HG02885 (cell line): ENCODE measurements around the gene SRSF3.
"Not testable (repeated sequence)": the region's sequence is repeated elsewhere in the genome, so short reads cannot be mapped to it uniquely, and the experiment has no call there.

Source experiments
- ATAC-seq: cut with Tn5 transposase; IDR thresholded peaks from one replicate; pipeline ENCODE4 v1.9.1; 2021; ENCODE audit warnings: mild to moderate bottlenecking; ENCODE audit not compliant: unreplicated experiment, poor library complexity

Gene SRSF3

DNA sequence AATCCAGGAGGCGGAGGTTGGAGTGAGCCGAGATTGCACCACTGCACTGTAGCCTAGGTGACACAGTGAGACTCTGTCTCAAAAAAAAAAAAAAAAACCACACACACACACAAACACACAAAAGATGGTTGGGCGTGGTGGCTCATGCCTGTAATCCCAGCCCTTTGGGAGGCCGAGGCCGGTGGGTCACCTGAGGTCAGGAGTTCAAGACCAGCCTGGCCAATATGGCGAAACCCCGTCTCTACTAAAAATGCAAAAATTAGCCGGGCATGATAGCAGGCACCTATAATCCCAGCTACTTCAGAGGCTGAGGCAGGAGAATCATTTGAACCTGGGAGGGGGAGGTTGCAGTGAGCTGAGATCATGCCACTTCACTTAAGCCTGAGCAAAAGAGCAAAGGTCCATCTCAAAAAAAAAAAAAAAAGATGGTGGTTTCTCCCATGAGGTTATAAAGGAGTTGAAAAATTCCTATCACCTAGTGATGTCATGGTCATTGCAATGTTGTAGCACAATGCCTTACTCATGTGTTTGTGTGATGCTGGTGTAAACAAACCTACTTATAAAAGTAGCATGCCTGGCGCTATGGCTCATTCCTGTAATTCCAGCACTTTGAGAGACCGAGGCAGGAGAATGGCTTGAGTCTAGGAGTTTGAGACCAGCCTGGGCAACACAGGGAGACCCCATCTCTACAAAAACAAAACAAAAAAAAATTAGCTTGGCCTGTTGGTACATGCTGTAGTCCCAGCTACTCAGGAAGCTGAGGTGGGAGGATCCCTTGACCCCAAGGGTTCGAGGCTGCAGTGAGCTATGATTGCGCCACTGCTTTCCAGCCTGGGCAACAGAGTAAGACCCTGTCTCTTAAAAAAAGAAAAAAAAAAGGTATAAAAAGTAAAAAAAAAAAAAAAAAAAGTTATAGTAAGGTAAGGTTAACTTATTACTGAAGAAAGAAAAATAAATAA lies 21.5 kb upstream of the SRSF3 start:
- ATAC-seq, result not testable (repeated sequence)

GRCh38 chr6:36574679-36575078 lies 19.5 kb upstream of the SRSF3 start:
- ATAC-seq, result no peak

GRCh38 chr6:36576578-36576977 lies 17.6 kb upstream of the SRSF3 start:
- no peak for ATAC-seq

GRCh38 chr6:36577301-36577700 lies 16.9 kb upstream of the SRSF3 start:
- no peak for ATAC-seq

DNA sequence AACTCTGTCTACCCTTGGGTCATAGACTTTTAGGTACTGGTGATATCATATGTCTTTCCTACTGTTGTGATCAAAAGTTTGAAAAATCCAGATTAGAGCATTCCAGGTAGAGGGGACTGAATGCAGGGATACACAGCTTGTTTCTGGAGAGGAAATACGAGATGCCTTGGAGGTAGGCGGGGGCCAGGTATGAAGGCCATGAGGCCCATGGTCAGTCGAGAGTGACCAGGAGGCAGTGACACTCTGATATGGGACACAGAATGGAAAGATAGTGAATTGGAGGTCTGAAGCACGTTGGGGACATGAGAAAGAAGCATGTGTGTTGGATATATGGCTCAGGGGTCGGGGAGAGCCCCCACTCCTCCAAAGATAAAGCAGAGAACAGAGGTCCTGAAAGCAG lies 16.1 kb upstream of the SRSF3 start:
- ATAC-seq, result no peak

- ATAC-seq, result no peak
These were observed 15.7 kb upstream of the SRSF3 start for GRCh38 chr6:36578431-36578830.

- ATAC-seq, result no peak
These were observed 14.0 kb upstream of the SRSF3 start for GRCh38 chr6:36580184-36580526.

- ATAC-seq, result no peak
These were observed 12.4 kb upstream of the SRSF3 start for GRCh38 chr6:36581716-36582115.

DNA sequence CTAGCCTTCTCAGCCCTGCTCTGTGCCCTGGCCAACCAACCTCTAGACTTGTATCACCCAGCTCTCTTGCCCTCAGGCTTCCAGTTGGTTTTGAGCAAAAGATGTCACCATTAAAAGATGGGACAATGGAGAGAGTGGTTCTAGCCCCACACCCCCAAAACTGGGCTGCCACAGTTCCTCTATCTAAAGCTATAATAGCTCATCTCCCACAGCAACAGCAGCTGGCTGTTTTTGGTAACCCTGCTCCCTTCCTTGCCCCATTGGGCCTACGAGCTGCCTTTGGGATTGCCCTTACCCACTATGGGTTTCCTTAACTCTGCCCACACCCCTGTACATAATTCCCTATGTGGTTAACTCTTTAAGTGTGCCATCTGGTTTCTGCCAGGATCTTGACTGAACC lies 7.6 kb upstream of the SRSF3 start:
- ATAC-seq, result no peak

- not testable (repeated sequence) for ATAC-seq
These were observed 5.1 kb upstream of the SRSF3 start for GRCh38 chr6:36589025-36589400.

DNA sequence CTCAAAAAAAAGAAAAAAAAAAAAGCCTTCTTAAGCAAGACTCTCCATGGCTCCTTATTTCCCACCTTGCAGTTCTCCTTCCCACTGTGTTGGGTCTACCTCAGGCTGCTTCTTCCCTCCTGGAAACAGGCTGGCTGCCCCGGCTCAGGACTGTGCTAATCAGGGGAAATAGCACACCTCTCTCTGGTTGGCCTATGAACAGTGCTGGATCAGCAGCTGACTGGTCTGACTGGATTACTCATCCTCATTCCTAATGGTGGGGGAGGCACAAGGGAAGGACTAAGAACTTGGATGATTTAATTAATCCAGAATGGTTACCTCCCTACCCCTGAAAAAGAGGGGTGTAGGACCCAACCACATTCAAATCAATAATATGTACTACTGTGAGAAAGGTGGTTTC lies 3.9 kb upstream of the SRSF3 start:
- ATAC-seq, result no peak

DNA sequence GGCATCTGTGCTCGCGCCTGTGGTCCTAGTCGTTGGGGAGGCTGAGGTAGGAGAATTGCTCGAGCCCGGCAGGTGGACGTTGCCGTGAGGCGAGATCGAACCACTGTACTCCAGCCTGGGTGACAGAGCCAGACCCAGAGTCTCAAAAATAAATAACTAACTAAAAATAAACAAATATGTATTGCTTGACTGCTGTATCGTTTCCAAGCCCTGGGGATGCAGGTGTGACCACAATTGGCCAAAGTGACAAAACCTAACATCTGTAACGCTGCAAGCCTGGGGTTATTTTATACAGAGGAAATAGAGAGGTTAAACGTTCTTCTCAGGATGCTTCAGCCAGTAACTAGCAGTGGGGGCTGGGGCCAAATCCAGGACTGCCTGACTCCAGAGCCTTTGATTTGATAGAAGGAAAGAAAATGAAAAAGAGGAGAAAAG lies 1.9 kb upstream of the SRSF3 start:
- ATAC-seq, result no peak

- peak; percentile 18 for ATAC-seq
These were observed 563 bp upstream of the SRSF3 start for GRCh38 chr6:36593569-36594028.

DNA sequence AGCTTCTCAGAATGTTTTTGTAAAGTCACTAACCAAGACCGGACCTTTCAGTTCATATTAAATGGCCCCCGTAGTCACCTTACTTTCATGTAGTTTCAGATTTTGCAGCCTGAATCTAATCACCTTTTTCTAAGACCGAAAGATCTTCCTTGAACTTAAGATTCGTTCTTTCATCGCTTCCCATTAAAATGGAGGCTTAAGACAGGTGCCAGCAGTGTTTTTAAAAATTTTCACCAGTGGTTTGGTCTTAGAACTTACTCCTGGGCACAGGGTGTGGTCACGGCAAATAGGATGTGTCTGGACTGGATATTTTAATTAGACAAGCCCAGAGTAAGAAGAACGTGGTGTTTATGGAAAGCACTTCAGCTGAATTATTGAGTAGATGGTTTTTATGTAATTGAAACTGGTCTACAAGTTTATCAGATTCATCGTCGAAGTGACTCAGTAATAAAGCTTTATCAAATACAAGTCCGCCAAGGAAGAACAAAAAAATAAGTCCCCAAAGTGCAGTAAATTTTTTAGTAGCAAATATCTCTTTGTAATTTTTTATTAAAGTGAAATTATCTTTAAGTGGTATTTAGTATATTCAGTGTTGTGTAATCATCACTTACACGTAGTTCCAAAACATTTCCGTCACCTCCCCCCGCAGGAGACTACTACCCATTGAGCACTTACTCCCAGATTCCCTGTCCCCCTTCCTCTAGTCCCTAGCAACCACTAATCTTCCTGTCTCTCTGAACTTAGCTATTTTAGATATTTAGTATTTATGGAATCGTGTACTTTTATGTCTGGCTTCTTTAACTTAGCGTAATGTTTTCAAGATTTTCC lies 868 bp downstream of the SRSF3 start:
- ATAC-seq, result no peak

GRCh38 chr6:36596356-36596755 lies 2.2 kb downstream of the SRSF3 start:
- no peak for ATAC-seq

- no peak for ATAC-seq
These were observed 3.6 kb downstream of the SRSF3 start for GRCh38 chr6:36597775-36598174.

- ATAC-seq, result no peak
These were observed 4.2 kb downstream of the SRSF3 start for GRCh38 chr6:36598326-36598725.

DNA sequence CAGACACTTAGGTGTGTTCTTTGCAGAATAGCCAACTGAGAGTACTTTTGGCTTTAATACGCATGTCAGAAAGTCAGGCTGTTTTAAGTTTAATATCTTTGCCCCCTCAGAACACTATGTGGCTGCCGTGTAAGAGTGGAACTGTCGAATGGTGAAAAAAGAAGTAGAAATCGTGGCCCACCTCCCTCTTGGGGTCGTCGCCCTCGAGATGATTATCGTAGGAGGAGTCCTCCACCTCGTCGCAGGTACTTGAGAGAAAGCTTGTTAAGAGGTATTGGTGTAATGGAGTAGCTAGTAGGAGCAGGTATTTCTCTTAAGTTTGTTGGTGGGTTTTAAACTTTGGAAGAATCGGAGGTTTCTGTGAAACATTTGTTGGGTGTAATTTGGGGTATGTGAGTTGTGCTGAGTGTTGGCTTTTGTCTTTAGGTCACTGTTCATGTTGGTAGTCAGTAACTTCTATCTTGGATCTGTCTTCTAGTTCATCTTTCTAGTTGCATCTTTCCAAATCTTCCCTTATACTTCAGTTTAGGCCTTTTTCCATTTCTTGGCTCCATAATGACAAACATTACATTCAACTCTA lies 4.7 kb downstream of the SRSF3 start:
- ATAC-seq, result no peak

GRCh38 chr6:36599791-36600209 lies 5.6 kb downstream of the SRSF3 start:
- no peak for ATAC-seq

GRCh38 chr6:36600564-36601146 lies 6.5 kb downstream of the SRSF3 start:
- no peak for ATAC-seq

DNA sequence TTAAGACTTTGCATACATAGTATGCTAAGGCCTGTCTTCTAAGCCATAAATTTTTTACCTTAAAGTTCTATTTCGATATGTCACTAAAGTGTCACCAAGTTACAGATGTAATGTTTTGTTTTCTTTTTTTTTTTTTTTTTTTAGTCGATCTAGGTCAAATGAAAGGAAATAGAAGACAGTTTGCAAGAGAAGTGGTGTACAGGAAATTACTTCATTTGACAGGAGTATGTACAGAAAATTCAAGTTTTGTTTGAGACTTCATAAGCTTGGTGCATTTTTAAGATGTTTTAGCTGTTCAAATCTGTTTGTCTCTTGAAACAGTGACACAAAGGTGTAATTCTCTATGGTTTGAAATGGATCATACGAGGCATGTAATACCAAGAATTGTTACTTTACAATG lies 7.7 kb downstream of the SRSF3 start:
- ATAC-seq, result not testable (repeated sequence)
